DND-41 (cell line): Measurements from ENCODE around the gene GABRA4.

ENCODE experiments used
- ATAC-seq: fragments of 200-7000 bp; cut with Tn5 transposase; 3 replicates; pipeline ENCODE4 v1.9.1; 2021; ENCODE audit warnings: low read depth; ENCODE audit not compliant: insufficient read depth
- DNase-seq: peaks from one replicate; pipeline ENCODE4 v3.0.0-alpha.2; 2020
- H2AFZ ChIP-seq: 2 replicates; pipeline ENCODE4 v1.6.0; 2012; ENCODE audit warnings: low read depth, low read length
- H3K27ac ChIP-seq: 2 replicates; pipeline ENCODE4 v1.5.1; 2012; ENCODE audit warnings: low read length, inconsistent platforms
- H3K27me3 ChIP-seq: fragments of 200-600 bp; sonication (generic); 2 replicates; pipeline ENCODE4 v1.6.0; 2012; ENCODE audit warnings: low read length, mild to moderate bottlenecking, inconsistent platforms; ENCODE audit not compliant: insufficient read depth, poor library complexity
- H3K36me3 ChIP-seq: 2 replicates; pipeline ENCODE4 v1.5.1; 2012; ENCODE audit warnings: low read length, inconsistent platforms; ENCODE audit not compliant: insufficient read depth
- H3K4me1 ChIP-seq: 2 replicates; pipeline ENCODE4 v1.5.1; 2012; ENCODE audit warnings: mild to moderate bottlenecking, low read length; ENCODE audit not compliant: insufficient read depth
- H3K4me2 ChIP-seq: 2 replicates; pipeline ENCODE4 v1.6.0; 2012; ENCODE audit warnings: mild to moderate bottlenecking, moderate library complexity, low read length, inconsistent platforms; ENCODE audit not compliant: insufficient read depth
- H3K4me3 ChIP-seq, 2 experiments: fragments of 200-600 bp in 1 of 2; shearing (Covaris generic) in 1 of 2; 2 replicates each; pipeline ENCODE4 v1.5.1; 2012 to 2016; ENCODE audit warnings: inconsistent platforms in 2 of 2, low read length in 2 of 2, mild to moderate bottlenecking in 2 of 2, low read depth in 1 of 2, moderate library complexity in 1 of 2
- H3K79me2 ChIP-seq: 2 replicates; pipeline ENCODE4 v1.6.0; 2012; ENCODE audit warnings: low read length, inconsistent platforms; ENCODE audit not compliant: insufficient read depth
- H3K9ac ChIP-seq: 2 replicates; pipeline ENCODE4 v1.6.0; 2012; ENCODE audit warnings: low read depth, mild to moderate bottlenecking, inconsistent platforms, low read length, moderate library complexity
- H3K9me3 ChIP-seq: 2 replicates; pipeline ENCODE4 v1.5.1; 2012; ENCODE audit warnings: low read length, moderate library complexity, mild to moderate bottlenecking, inconsistent platforms; ENCODE audit not compliant: insufficient read depth, severe bottlenecking
- H4K20me1 ChIP-seq: 2 replicates; pipeline ENCODE4 v1.6.0; 2012; ENCODE audit warnings: low read length; ENCODE audit not compliant: insufficient read depth
- CTCF ChIP-seq: IDR thresholded peaks from 2 replicates; pipeline ENCODE4 v1.5.1; 2012; ENCODE audit warnings: borderline replicate concordance, low read length, moderate library complexity, mild to moderate bottlenecking; ENCODE audit not compliant: poor library complexity, severe bottlenecking; ENCODE audit errors: extremely low read depth
- EZH2 ChIP-seq: IDR thresholded peaks from 3 replicates; pipeline ENCODE4 v1.6.1; 2012; ENCODE audit warnings: borderline replicate concordance, low read depth, mild to moderate bottlenecking, moderate library complexity, low read length, inconsistent platforms; ENCODE audit not compliant: severe bottlenecking

The GABRA4 gene

GRCh38 chr4:46889410-46889809 lies 104.0 kb downstream of the GABRA4 start:
- Histone ChIP-seq H3K27me3 (no peaks in the 10 kb centered on the region), H3K4me3 (no peak overlapping the region), H3K27ac (no peak overlapping the region), H3K9me3 (no peaks in the 10 kb centered on the region), H3K4me2 (no peak overlapping the region), H3K9ac (no peak overlapping the region), H3K4me1 (no peaks in the 10 kb centered on the region), H3K36me3 (no peaks in the 10 kb centered on the region), H3K79me2 (no peaks in the 10 kb centered on the region), H4K20me1 (no peaks in the 10 kb centered on the region), H2AFZ (no peak overlapping the region)
- DNase-seq (no peak), ATAC-seq (no peak)
- TF ChIP-seq CTCF (no peak), EZH2 (no peak)

- ATAC-seq = no peak
Measured at GRCh38 chr4:46886711-46887110, 106.7 kb downstream of the GABRA4 start.

GRCh38 chr4:46878641-46879040 lies 114.7 kb downstream of the GABRA4 start:
- Histone ChIP-seq H3K4me3 (no peak overlapping the region), H2AFZ (no peak overlapping the region), H3K27ac (no peak overlapping the region), H3K9ac (no peak overlapping the region), H3K4me2 (no peak overlapping the region), H3K79me2 (no peaks in the 10 kb centered on the region), H3K4me1 (no peaks in the 10 kb centered on the region), H3K36me3 (no peaks in the 10 kb centered on the region), H3K27me3 (no peaks in the 10 kb centered on the region), H4K20me1 (no peaks in the 10 kb centered on the region), H3K9me3 (no peaks in the 10 kb centered on the region)
- ATAC-seq = no peak
- TF ChIP-seq EZH2 (no peak), CTCF (no peak)
- DNase-seq = no peak

More at GRCh38 chr4:46886711-46887110, 106.7 kb downstream of the GABRA4 start:
- TF ChIP-seq EZH2 = no peak
- TF ChIP-seq CTCF = peak; percentile 28
- Histone ChIP-seq H3K4me2 (no peak overlapping the region), H3K9me3 (no peaks in the 10 kb centered on the region), H3K36me3 (no peaks in the 10 kb centered on the region), H3K4me1 (no peaks in the 10 kb centered on the region), H3K4me3 (no peak overlapping the region), H3K27me3 (no peaks in the 10 kb centered on the region), H4K20me1 (no peaks in the 10 kb centered on the region), H3K79me2 (no peaks in the 10 kb centered on the region), H2AFZ (no peak overlapping the region), H3K9ac (no peak overlapping the region), H3K27ac (no peak overlapping the region)
- no peak for DNase-seq

DNA sequence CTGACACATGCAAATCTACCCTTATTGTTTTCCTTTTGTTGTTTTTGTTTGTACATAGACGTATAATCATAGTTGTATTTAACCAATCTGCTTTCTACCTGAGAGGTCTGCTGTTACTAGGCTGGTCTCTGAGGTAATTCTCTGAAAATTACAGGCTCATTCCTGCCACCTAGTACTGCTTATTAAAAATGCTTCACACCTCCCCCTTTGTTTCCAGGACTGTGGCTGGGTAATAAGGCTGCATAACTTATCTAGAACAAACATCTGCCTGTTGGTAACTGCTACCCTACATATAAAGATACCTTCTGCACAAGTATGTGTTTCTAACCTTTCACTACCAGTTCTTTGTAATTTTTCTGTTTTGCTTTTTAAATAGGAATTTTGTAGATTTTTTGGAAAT lies 118.6 kb downstream of the GABRA4 start:
- Histone ChIP-seq H3K4me3 (no peak overlapping the region), H3K36me3 (no peaks in the 10 kb centered on the region), H4K20me1 (no peaks in the 10 kb centered on the region), H3K79me2 (no peaks in the 10 kb centered on the region), H3K27ac (no peak overlapping the region), H3K27me3 (no peaks in the 10 kb centered on the region), H3K9ac (no peak overlapping the region), H3K4me2 (no peak overlapping the region), H3K4me1 (no peaks in the 10 kb centered on the region), H3K9me3 (no peaks in the 10 kb centered on the region), H2AFZ (no peak overlapping the region)
- DNase-seq (no peak), ATAC-seq (no peak)
- TF ChIP-seq EZH2 = no peak
- TF ChIP-seq CTCF = no peak
